ENCODE data around the gene ZNF816. TPM values are rescaled to one million over a fixed set of nuclear protein-coding genes. Genes with fewer than 3 reads are reported as not detected.

ZNF816 gene
- polyA plus RNA-seq, 1 donor from 2014 or later = 0.10 TPM

GRCh38 chr19:52988506-52988905, 25.8 kb upstream of the ZNF816 start:
- Histone ChIP-seq H3K9me2 (ENCODE audit: insufficient read depth, low read length) (no peaks in the 10 kb centered on the region), H3K4me2 (ENCODE audit: low read length) (no peak overlapping the region), H2AFZ (ENCODE audit: low read depth, low read length) (no peak overlapping the region), H3F3A (ENCODE audit: insufficient read depth, low read length, poor library complexity, severe bottlenecking) (no peaks in the 10 kb centered on the region), H3K9me3 (ENCODE audit: low read length) (no peaks in the 10 kb centered on the region), H3K4me3 (ENCODE audit: low read length) (no peak overlapping the region), H3K27ac (ENCODE audit: low read length) (no peak overlapping the region), H3K36me3 (ENCODE audit: insufficient read depth, low read length) (no peaks in the 10 kb centered on the region), H4K20me1 (ENCODE audit: insufficient read depth) (no peaks in the 10 kb centered on the region), H3K27me3 (ENCODE audit: insufficient read depth, low read depth, low read length) (no peaks in the 10 kb centered on the region), H3K9ac (ENCODE audit: low read length) (no peak overlapping the region), H3K79me2 (replicated peaks; ENCODE audit: insufficient read depth, low read length) (no peaks in the 10 kb centered on the region)
- TF ChIP-seq MXI1 (conservative IDR thresholded peaks at IDR 0.05; ENCODE audit: poor library complexity, severe bottlenecking) (no peak), POLR2AphosphoS5 (IDR thresholded peaks at IDR 0.05) (no peak), CTCF (IDR thresholded peaks at IDR 0.05; ENCODE audit: poor library complexity, severe bottlenecking) (no peak), REST (IDR thresholded peaks at IDR 0.05; ENCODE audit: borderline replicate concordance) (no peak), TAF1 (IDR thresholded peaks at IDR 0.05; ENCODE audit: low read depth) (no peak), EZH2 (IDR thresholded peaks at IDR 0.05; ENCODE audit: borderline replicate concordance, insufficient read depth, low read length, poor library complexity, severe bottlenecking) (no peak), SMC3 (conservative IDR thresholded peaks at IDR 0.05; ENCODE audit: poor library complexity) (no peak), EP300 (conservative IDR thresholded peaks at IDR 0.05; ENCODE audit: poor library complexity, severe bottlenecking) (no peak), RAD21 (conservative IDR thresholded peaks at IDR 0.05) (no peak)

DNA sequence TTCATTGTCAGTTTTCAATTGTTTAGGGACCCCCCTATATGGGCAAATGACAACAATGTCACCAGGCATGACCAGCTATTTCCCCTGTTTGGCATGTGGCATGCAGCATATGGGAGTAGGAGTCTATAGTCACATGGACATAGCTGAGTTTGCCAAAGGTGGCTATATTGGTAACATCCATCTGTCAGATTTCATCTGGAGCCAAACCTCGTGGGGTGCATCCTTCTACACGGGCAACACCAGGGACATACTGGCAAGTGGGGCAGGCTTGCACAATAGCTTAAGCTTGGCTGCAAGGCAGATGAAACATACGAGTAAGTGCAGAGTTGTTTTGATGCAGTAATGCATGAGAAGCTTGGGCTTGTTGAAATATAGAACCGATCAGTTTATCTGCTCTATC, 24.5 kb upstream of the ZNF816 start:
- H3K9me2 ChIP-seq (ENCODE audit: insufficient read depth, low read length) = no peaks in the 10 kb centered on the region
- H3K27ac ChIP-seq (ENCODE audit: low read length) = no peak overlapping the region

More for the DNA sequence above, 24.5 kb upstream of the ZNF816 start:
- Histone ChIP-seq H3K36me3 (ENCODE audit: insufficient read depth, low read length) (no peaks in the 10 kb centered on the region), H3K27me3 (ENCODE audit: insufficient read depth, low read depth, low read length) (no peaks in the 10 kb centered on the region), H3K9me3 (ENCODE audit: low read length) (no peaks in the 10 kb centered on the region), H4K20me1 (ENCODE audit: insufficient read depth) (no peaks in the 10 kb centered on the region), H2AFZ (ENCODE audit: low read depth, low read length) (no peak overlapping the region), H3K9ac (ENCODE audit: low read length) (no peak overlapping the region), H3F3A (ENCODE audit: insufficient read depth, low read length, poor library complexity, severe bottlenecking) (no peaks in the 10 kb centered on the region), H3K79me2 (replicated peaks; ENCODE audit: insufficient read depth, low read length) (no peaks in the 10 kb centered on the region), H3K4me2 (ENCODE audit: low read length) (no peak overlapping the region), H3K4me3 (ENCODE audit: low read length) (no peak overlapping the region)
- TF ChIP-seq EZH2 (IDR thresholded peaks at IDR 0.05; ENCODE audit: borderline replicate concordance, insufficient read depth, low read length, poor library complexity, severe bottlenecking) = no peak
- TF ChIP-seq RAD21 (conservative IDR thresholded peaks at IDR 0.05) = no peak
- no peak for TF ChIP-seq EP300 (conservative IDR thresholded peaks at IDR 0.05; ENCODE audit: poor library complexity, severe bottlenecking)
- no peak for TF ChIP-seq MXI1 (conservative IDR thresholded peaks at IDR 0.05; ENCODE audit: poor library complexity, severe bottlenecking)
- TF ChIP-seq CTCF (IDR thresholded peaks at IDR 0.05; ENCODE audit: poor library complexity, severe bottlenecking) = no peak
- TF ChIP-seq REST (IDR thresholded peaks at IDR 0.05; ENCODE audit: borderline replicate concordance) = no peak
- TF ChIP-seq POLR2AphosphoS5 (IDR thresholded peaks at IDR 0.05) = no peak
- TF ChIP-seq TAF1 (IDR thresholded peaks at IDR 0.05; ENCODE audit: low read depth) = no peak
- TF ChIP-seq SMC3 (conservative IDR thresholded peaks at IDR 0.05; ENCODE audit: poor library complexity) = no peak
